B cell (primary cell): ENCODE measurements around the gene GBA2. TPM values are rescaled to one million over a fixed set of nuclear protein-coding genes. Genes with fewer than 3 reads are reported as not detected.

ENCODE experiments used
- ATAC-seq: fragments of 200-7000 bp; cut with Tn5 transposase; one replicate; pipeline ENCODE4 v1.10.0; 2021; ENCODE audit warnings: low read depth, mild to moderate bottlenecking, moderate number of reproducible peaks, moderate library complexity
- CTCF ChIA-PET: fragments of 350-600 bp; sonication (Branson Sonifier 250); formaldehyde crosslinking; loops from one replicate; lab custom pipeline; 2021; ENCODE audit warnings: antibody characterized with exemption, inconsistent platforms; lab: Charles Lee
- POLR2A ChIA-PET: fragments of 350-600 bp; sonication (Branson Sonifier 250); formaldehyde crosslinking; loops from one replicate; lab custom pipeline; 2021; ENCODE audit warnings: antibody characterized with exemption; lab: Charles Lee
- DNase-seq: peaks from one replicate; pipeline ENCODE4 v3.0.0; 2013
- H2AFZ ChIP-seq: 2 replicates; pipeline ENCODE4 v1.6.1; 2012; ENCODE audit warnings: mild to moderate bottlenecking, low read depth, low read length; ENCODE audit not compliant: insufficient read depth, poor library complexity, severe bottlenecking
- H3K27ac ChIP-seq, 2 donors: 1 replicate in 1 of 2; 2 replicates in 1 of 2; pipeline ENCODE4 v1.5.1; 2012 to 2013; ENCODE audit warnings: low read length in 2 of 2, mild to moderate bottlenecking in 2 of 2, moderate library complexity in 1 of 2
- H3K27me3 ChIP-seq, 4 experiments: fragments of 200-600 bp in 1 of 4; sonication (generic) in 1 of 4; replicated peaks in 1 of 4; 1 replicate in 2 of 4; 2 replicates in 2 of 4; pipeline versions ENCODE4 v1.6.1 to v1.7.0; 2013 to 2016; ENCODE audit warnings: low read length in 3 of 4, mild to moderate bottlenecking in 2 of 4, mixed read lengths in 1 of 4, moderate library complexity in 1 of 4; ENCODE audit not compliant: insufficient read depth in 4 of 4, control insufficient read depth in 3 of 4; ENCODE audit errors: control extremely low read depth in 1 of 4
- H3K36me3 ChIP-seq, 2 experiments: replicated peaks in 1 of 2; 1 replicate in 1 of 2; 2 replicates in 1 of 2; pipeline versions ENCODE4 v1.6.1 to v1.7.1; 2013; ENCODE audit warnings: low read length in 1 of 2; ENCODE audit not compliant: insufficient read depth in 2 of 2, control insufficient read depth in 1 of 2; ENCODE audit errors: control extremely low read depth in 1 of 2, extremely low read depth in 1 of 2
- H3K4me1 ChIP-seq, 2 donors: fragments of 200-600 bp in 1 of 2; sonication (generic) in 1 of 2; 1 replicate in 1 of 2; 2 replicates in 1 of 2; pipeline versions ENCODE4 v1.5.1 to v1.6.1; 2013 to 2017; ENCODE audit warnings: low read length in 2 of 2; ENCODE audit not compliant: control insufficient read depth in 2 of 2, insufficient read depth in 2 of 2
- H3K4me2 ChIP-seq: replicated peaks from 2 replicates; pipeline ENCODE3; 2012; ENCODE audit warnings: mild to moderate bottlenecking, low read depth, low read length; ENCODE audit not compliant: poor library complexity, severe bottlenecking
- H3K4me3 ChIP-seq, 5 experiments: fragments of 200-600 bp in 1 of 5; sonication (generic) in 1 of 5; 1 replicate in 3 of 5; 2 replicates in 2 of 5; pipeline versions ENCODE4 v1.5.1 to v1.7.0; 2011 to 2016; ENCODE audit warnings: low read length in 4 of 5, mild to moderate bottlenecking in 4 of 5, low read depth in 2 of 5, control low read depth in 1 of 5, moderate library complexity in 1 of 5; ENCODE audit not compliant: insufficient read depth in 1 of 5; ENCODE audit errors: control extremely low read depth in 1 of 5, extremely low read depth in 1 of 5
- H3K79me2 ChIP-seq: fragments of 200-600 bp; sonication (generic); one replicate; pipeline ENCODE4 v1.6.0; 2016; ENCODE audit warnings: low read length; ENCODE audit not compliant: control insufficient read depth, insufficient read depth
- H3K9ac ChIP-seq: fragments of 200-600 bp; sonication (generic); 2 replicates; pipeline ENCODE4 v1.6.1; 2017; ENCODE audit warnings: mild to moderate bottlenecking, low read length, moderate library complexity
- H3K9me3 ChIP-seq, 3 donors: one replicate each; pipeline versions ENCODE4 v1.6.1 to v1.7.1; 2013; ENCODE audit warnings: low read length in 2 of 3; ENCODE audit not compliant: control insufficient read depth in 2 of 3, insufficient read depth in 1 of 3; ENCODE audit errors: control extremely low read depth in 1 of 3
- H4K20me1 ChIP-seq: 2 replicates; pipeline ENCODE4 v1.6.0; 2012; ENCODE audit warnings: mild to moderate bottlenecking, low read length; ENCODE audit not compliant: insufficient read depth, control insufficient read depth, poor library complexity, severe bottlenecking
- H3K27ac Mint-ChIP-seq: one replicate; pipeline ENCODE4 v1.8.0; 2021; ENCODE audit warnings: mixed read lengths
- H3K27me3 Mint-ChIP-seq: one replicate; pipeline ENCODE4 v1.8.0; 2021; ENCODE audit warnings: mixed read lengths
- H3K4me1 Mint-ChIP-seq: one replicate; pipeline ENCODE4 v1.8.0; 2021; ENCODE audit warnings: mixed read lengths
- H3K4me3 Mint-ChIP-seq: one replicate; pipeline ENCODE4 v1.8.0; 2021; ENCODE audit warnings: mixed read lengths
- H3K9me3 Mint-ChIP-seq: one replicate; pipeline ENCODE4 v1.8.0; 2022; ENCODE audit warnings: mixed read lengths; ENCODE audit not compliant: insufficient read depth
- EZH2 ChIP-seq: IDR thresholded peaks from 2 replicates; pipeline ENCODE4 v1.6.1; 2012; ENCODE audit warnings: borderline replicate concordance, low read depth, mild to moderate bottlenecking, moderate library complexity, low read length; ENCODE audit not compliant: insufficient read depth, poor library complexity, severe bottlenecking
- WGBS: methylation state at CpG from one replicate; pipeline ENCODE4 v1.1.5; 2013; ENCODE audit warnings: missing lambda C conversion rate; ENCODE audit not compliant: insufficient coverage; 5-methylcytosine and 5-hydroxymethylcytosine counted together
- intact Hi-C: fragments of 100-400 bp; cut with micrococcal nuclease; formaldehyde crosslinking; loops from one replicate; pipeline ENCODE4 v1.10.0; 2022
- polyA plus RNA-seq: library from polyadenylated mRNA; depleted of rRNA; stranded (reverse); fragments of >200 nt; gene quantifications from 2 replicates; pipeline ENCODE4 v1.2.3, GENCODE V29; 2012
- total RNA-seq, 2 donors: library from RNA; stranded (reverse); fragments of 120-200 nt in 1 of 2; gene quantifications; 1 replicate in 1 of 2; 2 replicates in 1 of 2; pipeline versions ENCODE4 v1.2.3 to v1.2.4, GENCODE V29; 2013 to 2022
- TF ChIP-seq, protein P1 (sequence below): fragments of 200-600 bp; IDR thresholded peaks from one replicate; pipeline ENCODE4 v1.8.0; 2022; ENCODE audit warnings: antibody characterized with exemption, mild to moderate bottlenecking

The GBA2 gene
- total and polyA plus RNA-seq, 2 donors (not counting 1 experiment from before 2014, with no cell fraction given), result 114 to 137 TPM

DNA sequence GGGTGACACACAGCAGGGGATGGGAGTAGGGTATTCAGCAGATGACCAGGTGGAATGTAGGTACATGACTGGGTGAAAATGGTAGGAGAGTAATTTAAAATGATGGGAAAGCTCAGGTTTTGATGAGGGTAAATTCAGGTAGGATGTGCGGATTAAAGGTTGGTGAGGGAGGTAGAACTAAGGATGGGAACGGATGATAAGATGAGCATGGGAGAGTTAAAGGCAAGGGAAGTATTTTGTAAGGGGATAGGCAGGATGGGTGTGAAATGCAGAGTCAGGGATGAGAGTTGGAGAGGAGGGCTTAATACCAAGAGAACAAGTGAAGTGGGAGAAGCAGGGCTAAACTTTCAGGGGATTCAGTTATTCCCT lies 18.6 kb downstream of the GBA2 start:
- intact Hi-C loops, result loop anchor here (5.0 to 10.0 kb wide), 4 partner anchors 462 to 1913 kb away; partner anchors contain the start of genes CLTA, FANCG, UBE2R2 and VCP
- Mint-ChIP-seq H3K4me1 (peaks cover 14% of the 10 kb centered on the region), H3K27me3 (no peaks in the 10 kb centered on the region), H3K4me3 (no peak overlapping the region), H3K9me3 (no peaks in the 10 kb centered on the region), H3K27ac (no peak overlapping the region)
- Histone ChIP-seq H3K27me3 (no peaks in the 10 kb centered on the region), H3K4me2 (peak overlapping the region; percentile 89), H3K4me3 (peak overlapping the region; percentile 52 to 87 (median 82)), H2AFZ (no peak overlapping the region), H3K9me3 (no peaks in the 10 kb centered on the region), H3K27ac (peak overlapping the region; percentile 69 to 92), H3K9ac (peak overlapping the region; percentile 84), H3K36me3 (peaks cover 1 to 37% of the 10 kb centered on the region in 2 experiments), H3K4me1 (peaks cover 63 to 67% of the 10 kb centered on the region in 2 donors), H4K20me1 (peaks cover 47% of the 10 kb centered on the region), H3K79me2 (peaks cover 76% of the 10 kb centered on the region)
- TF ChIP-seq EZH2, result no peak
- TF ChIP-seq, protein P1, sequence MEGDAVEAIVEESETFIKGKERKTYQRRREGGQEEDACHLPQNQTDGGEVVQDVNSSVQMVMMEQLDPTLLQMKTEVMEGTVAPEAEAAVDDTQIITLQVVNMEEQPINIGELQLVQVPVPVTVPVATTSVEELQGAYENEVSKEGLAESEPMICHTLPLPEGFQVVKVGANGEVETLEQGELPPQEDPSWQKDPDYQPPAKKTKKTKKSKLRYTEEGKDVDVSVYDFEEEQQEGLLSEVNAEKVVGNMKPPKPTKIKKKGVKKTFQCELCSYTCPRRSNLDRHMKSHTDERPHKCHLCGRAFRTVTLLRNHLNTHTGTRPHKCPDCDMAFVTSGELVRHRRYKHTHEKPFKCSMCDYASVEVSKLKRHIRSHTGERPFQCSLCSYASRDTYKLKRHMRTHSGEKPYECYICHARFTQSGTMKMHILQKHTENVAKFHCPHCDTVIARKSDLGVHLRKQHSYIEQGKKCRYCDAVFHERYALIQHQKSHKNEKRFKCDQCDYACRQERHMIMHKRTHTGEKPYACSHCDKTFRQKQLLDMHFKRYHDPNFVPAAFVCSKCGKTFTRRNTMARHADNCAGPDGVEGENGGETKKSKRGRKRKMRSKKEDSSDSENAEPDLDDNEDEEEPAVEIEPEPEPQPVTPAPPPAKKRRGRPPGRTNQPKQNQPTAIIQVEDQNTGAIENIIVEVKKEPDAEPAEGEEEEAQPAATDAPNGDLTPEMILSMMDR, result no peak
- 86% methylated on average over 2 of the region's 2 CpGs for WGBS
- POLR2A ChIA-PET, result interaction anchor here (0.5 to 4.4 kb wide), 2 partner anchors 12 to 116 kb away, joined by 3 to 21 read pairs; no protein-coding TSS in a partner anchor
- ATAC-seq, result no peak
- CTCF ChIA-PET, result interaction anchor here (0.9 to 9.7 kb wide), 16 partner anchors 11 to 152 kb away, joined by 3 to 142 read pairs (median 10); partner anchors contain the start of genes CCDC107, GBA2, HINT2 and RGP1
- no peak for DNase-seq
